ENCODE measurements around the gene TK2.

- TF ChIP-seq, protein P1, sequence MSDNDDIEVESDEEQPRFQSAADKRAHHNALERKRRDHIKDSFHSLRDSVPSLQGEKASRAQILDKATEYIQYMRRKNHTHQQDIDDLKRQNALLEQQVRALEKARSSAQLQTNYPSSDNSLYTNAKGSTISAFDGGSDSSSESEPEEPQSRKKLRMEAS (IDR thresholded peaks at IDR 0.05), result no peak
- TF ChIP-seq CTCF (IDR thresholded peaks at IDR 0.05; ENCODE audit: low read depth, low read length, missing input control) (no peak), SP1 (IDR thresholded peaks at IDR 0.05) (no peak), RAD21 (IDR thresholded peaks at IDR 0.05) (no peak), JUND (IDR thresholded peaks at IDR 0.05) (no peak), YY1 (IDR thresholded peaks at IDR 0.05) (no peak), FOXA1 (IDR thresholded peaks at IDR 0.05) (no peak), GABPA (IDR thresholded peaks at IDR 0.05 in 1 of 2, conservative IDR thresholded peaks at IDR 0.05 in 1 of 2) (no peak)
- TF ChIP-seq, protein P2, sequence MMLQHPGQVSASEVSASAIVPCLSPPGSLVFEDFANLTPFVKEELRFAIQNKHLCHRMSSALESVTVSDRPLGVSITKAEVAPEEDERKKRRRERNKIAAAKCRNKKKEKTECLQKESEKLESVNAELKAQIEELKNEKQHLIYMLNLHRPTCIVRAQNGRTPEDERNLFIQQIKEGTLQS (IDR thresholded peaks at IDR 0.05), result no peak
- TF ChIP-seq, protein P3, sequence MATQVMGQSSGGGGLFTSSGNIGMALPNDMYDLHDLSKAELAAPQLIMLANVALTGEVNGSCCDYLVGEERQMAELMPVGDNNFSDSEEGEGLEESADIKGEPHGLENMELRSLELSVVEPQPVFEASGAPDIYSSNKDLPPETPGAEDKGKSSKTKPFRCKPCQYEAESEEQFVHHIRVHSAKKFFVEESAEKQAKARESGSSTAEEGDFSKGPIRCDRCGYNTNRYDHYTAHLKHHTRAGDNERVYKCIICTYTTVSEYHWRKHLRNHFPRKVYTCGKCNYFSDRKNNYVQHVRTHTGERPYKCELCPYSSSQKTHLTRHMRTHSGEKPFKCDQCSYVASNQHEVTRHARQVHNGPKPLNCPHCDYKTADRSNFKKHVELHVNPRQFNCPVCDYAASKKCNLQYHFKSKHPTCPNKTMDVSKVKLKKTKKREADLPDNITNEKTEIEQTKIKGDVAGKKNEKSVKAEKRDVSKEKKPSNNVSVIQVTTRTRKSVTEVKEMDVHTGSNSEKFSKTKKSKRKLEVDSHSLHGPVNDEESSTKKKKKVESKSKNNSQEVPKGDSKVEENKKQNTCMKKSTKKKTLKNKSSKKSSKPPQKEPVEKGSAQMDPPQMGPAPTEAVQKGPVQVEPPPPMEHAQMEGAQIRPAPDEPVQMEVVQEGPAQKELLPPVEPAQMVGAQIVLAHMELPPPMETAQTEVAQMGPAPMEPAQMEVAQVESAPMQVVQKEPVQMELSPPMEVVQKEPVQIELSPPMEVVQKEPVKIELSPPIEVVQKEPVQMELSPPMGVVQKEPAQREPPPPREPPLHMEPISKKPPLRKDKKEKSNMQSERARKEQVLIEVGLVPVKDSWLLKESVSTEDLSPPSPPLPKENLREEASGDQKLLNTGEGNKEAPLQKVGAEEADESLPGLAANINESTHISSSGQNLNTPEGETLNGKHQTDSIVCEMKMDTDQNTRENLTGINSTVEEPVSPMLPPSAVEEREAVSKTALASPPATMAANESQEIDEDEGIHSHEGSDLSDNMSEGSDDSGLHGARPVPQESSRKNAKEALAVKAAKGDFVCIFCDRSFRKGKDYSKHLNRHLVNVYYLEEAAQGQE (IDR thresholded peaks at IDR 0.05), result no peak
Measured at GRCh38 chr16:66489385-66489784, 60.5 kb downstream of the TK2 start.

Measured in liver (tissue), 3 donors.